NCI-H446 treated with DMSO at 0.1 percent for 48 hours (cell line): ENCODE results near the gene MED23.

Source experiments
- DNase-seq: peaks from one replicate; lab custom pipeline; 2025; lab: John Stamatoyannopoulos, UW

The MED23 gene

DNA sequence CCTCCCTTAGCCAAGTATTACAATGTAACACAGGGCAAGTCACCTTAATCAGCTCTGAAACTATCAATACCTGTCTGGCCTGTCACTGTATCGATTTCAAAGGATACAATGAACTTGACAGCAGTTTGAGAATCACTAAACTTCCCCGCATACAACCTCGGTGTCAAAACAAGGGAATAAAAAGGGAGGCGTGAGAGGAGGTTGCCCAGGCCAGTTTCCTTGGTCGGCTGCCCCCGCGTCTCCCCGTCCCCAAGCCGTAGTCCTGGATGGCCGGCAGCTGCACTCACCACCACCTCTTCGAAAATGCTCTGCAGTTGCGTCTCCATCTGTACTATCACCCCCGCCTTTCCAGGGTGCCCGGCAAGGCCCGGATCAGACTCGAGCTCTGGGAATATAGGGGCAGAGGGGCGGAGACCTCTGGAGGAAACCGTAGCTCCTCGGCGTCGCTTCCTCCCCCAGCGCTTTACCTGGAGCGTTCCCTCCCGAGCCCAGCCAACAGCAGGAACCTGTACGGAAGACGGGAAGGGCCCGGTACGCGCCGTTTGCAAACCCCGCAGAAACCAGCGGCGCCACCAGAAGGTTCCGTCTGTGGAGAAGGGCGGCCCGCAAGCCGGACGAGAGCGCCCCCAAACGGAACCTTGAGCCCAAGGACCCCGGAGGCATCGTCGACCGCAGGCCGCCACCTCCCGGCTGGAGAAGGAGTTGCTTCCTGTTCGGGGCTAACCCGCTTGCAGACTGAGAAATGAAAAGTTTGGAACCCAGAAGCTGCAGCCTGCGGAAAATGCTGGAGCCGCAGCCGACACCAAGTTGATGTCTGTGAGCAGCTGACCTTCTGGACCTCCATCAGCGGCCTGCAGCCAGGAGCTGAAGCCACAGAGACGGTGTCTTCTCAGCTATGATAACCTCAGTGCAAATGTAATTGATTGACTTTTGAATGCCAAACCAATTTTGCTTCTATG is at the start of gene MED23:
Gene MED23, minus strand, starts transcription at position 519 of the 959 bp plus-strand sequence. Its CDS starts 193 bp downstream, at position 326.
- peak; percentile 76 for DNase-seq

- no peak for DNase-seq
Measured at GRCh38 chr6:131673184-131673583, 45.1 kb upstream of the MED23 start.

DNA sequence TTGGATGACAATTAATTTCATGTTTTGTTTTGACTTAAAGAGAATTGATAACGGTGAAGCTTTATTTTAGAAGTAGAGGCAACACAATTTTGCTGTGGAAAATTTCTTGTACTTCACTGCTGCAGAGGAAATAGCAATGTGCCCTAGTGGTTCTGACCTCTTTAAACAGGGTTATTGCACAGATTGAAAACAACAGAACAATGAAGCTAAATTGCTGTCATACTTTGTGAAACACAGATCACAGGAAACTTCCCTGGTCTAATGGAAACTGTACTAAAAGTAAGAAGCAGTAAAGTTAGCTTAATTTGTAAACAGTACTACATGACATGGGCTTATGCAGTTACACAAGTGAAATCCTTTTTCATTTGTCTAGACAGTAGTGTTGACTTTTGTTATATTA is 41.8 kb upstream of the MED23 start:
- DNase-seq: no peak

DNA sequence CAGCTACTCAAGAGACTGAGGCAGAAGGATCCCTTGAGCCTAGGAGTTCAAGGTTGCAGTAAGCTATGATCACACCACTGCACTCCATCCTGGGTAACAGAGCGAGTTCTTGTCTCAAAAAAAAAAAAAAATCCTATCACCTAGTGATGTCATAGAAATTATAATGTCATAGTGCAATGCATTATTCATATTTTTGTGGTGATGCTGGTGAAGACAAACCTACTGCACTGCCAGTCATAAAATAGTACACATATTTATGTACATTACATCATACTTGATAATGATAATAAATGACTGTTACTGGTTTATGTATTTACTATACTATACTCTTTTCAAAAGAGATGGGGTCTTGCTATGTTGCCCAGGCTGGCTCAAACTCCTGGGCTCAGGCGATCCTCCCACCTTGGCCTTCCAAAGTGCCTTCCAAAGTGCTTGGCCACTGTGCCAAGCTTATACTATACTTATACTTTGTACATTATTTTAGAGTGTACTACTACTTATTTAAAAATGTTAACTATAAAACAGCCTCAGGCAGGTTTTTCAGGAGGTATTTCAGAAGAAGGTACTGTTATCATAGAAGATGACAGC is 35.6 kb upstream of the MED23 start:
- no peak for DNase-seq

GRCh38 chr6:131660195-131660594 is 32.2 kb upstream of the MED23 start:
- DNase-seq: no peak

DNA sequence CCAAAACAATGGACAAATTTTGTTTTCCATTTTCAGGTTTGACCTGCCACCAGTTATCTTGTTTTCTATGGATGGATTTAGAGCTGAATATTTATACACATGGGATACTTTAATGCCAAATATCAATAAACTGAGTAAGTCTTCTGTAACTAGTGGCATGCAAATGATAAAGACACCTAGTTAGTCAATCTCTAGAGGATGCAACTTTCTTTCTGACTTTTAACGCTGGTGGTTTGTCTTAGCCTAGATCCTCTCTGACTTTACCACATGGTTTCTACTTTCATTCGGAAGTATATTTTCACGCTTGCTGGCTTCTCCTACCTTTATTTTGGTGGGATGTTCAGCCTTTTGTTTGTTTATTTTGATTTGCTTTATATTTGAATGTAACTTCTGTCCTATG is 30.2 kb upstream of the MED23 start:
- DNase-seq: no peak

DNA sequence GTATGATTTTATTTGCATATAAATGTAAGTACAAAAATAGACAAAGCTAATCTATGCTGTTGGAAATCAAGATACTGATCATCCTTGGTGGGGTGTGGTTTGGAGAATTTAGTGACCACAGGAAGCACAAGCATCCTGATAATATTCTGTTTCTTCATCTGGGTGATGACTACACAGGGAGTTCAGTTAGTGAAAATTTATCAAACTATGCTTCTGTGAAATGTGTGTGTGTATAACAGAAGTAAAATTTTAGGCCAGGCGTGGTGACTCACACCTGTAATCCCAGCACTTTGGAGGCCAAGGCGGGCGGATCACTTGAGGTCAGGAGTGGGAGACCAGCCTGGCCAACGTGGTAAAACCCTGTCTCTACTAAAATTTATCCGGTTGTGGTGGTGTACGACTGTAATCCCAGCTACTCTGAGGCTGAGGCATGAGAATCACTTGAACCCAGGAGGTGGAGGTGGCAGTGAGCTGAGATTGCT is 29.6 kb upstream of the MED23 start:
- no peak for DNase-seq

GRCh38 chr6:131657222-131657621 is 29.2 kb upstream of the MED23 start:
- no peak for DNase-seq

GRCh38 chr6:131656667-131657066 is 28.6 kb upstream of the MED23 start:
- DNase-seq: no peak

DNA sequence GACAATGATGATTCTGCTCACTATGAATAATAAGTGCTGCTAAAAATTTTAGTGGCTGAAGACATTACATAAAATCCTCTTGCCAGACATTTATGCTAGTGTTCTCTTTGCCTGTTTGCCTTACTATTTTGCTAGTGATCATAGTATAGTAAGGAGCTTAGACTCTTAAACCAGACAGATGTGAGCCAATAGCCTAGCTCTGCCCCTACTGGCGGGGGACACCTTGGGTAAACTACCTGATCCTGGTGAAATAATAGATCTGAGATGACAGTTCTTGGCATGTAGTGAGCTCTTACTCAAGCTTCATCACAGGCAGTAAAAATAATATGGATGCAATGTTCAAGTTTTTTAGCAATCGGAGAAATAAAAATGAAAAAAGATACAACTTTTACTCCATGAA is 27.9 kb upstream of the MED23 start:
- DNase-seq: no peak

- DNase-seq: no peak
Measured at GRCh38 chr6:131655387-131655786, 27.3 kb upstream of the MED23 start.

GRCh38 chr6:131654326-131654725 is 26.3 kb upstream of the MED23 start:
- DNase-seq: no peak

DNA sequence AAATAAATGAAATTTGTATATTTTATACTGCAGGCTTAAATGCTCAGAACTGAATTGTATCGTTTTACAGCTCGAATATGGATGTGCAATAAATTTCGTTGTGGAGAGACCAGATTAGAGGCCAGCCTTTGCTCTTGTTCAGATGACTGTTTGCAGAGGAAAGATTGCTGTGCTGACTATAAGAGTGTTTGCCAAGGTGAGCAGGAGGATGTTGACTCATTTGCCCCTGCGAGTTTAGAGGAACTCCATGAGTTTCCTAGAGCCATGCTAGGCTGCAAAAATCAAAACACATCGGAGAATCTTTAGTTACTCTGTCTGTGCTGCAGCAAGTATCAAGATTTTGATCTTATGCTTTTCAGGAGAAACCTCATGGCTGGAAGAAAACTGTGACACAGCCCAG is 24.4 kb upstream of the MED23 start:
- DNase-seq: no peak

DNA sequence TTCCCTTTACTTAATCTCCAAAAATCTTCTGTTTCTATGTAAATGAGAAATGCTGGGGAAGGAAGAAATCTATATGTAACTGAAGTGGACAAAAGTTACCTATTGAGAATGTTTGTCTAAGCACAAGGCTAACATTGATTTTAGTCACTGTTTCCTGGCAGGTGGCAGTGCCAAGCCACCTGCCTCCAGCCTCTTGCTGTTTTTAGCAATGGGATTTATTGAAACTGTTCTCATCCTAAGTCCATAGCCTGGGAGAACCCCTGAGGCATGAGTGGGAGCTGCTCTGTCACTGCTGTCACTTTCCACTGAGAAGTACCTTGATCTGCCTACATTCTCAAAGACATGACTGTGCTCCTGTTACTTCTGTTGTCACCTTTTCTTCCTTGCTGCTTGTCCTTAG is 23.7 kb upstream of the MED23 start:
- DNase-seq: no peak

DNA sequence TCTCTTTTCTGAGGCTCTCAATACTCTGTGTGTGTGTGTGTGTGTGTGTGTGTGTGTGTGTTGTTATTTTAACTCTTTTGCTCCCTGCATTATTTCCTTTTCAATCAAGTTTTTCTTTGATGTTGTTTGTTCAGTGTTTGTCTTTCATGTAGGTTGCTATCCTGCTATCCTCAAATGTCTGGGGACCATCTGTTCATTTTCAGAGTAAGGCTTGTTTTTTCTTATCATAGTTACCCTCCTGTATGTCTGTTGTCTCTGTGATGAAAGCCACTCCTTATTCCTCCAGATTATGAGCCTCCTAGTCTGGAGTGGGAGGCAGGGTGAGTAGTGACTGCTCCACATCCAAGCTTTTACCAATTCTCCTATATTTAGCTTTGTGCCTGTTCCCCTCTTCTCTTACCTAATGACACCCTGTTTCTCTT is 18.2 kb upstream of the MED23 start:
- no peak for DNase-seq

- no peak for DNase-seq
Measured at GRCh38 chr6:131645846-131646245, 17.8 kb upstream of the MED23 start.

DNA sequence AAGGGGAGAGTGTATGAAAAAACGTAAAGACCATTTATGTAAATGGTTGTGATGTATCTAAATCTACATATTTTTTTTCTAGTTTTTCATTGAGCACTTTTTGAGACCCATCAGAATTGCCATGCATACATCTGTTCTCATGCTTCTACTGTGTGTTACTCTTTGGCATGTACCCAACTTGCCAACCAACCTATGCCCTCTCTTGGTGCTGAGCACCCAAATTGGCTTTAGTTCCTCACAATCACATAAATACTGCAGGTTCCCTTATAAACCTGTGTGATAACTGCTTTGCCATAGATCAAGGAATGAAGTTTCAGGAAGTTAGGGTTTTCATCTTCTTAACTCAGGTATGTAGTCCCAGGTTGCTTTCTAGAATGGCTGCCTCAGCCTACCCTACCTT is 16.9 kb upstream of the MED23 start:
- no peak for DNase-seq

DNA sequence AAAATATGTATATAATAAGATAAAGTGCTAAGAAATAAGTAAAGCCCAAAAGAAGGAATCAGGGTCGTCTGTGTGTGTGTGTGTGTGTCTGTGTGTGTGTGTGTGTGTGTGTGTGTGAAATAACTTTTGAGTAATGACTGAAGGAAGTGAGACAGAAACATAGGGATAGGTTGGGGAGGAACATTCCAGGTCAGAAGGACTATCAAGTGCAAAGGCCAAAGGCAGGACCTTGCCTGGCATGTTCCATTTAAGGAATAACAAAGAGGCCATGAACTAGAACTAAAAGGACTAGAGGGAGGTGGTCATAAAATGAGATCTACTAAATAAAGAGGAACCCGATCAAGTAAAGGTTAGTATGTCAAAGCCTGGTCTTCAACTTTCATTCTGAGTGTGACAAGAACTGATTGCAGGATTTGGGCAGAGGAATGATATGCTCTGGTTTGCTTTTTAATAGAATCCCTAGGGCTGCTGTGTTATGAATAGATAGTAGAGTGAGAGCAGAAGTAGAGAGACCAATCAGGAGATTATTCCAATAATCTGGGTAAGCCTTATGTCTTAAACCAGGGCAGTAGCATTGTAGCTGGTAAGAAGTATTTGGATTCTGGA is 15.9 kb upstream of the MED23 start:
- DNase-seq: no peak

GRCh38 chr6:131642987-131643611 is 15.1 kb upstream of the MED23 start:
- DNase-seq: peak; percentile 37

- no peak for DNase-seq
Measured at GRCh38 chr6:131642565-131642964, 14.5 kb upstream of the MED23 start.

GRCh38 chr6:131641554-131641953 is 13.5 kb upstream of the MED23 start:
- DNase-seq: no peak

- DNase-seq: no peak
Measured at GRCh38 chr6:131640576-131640975, 12.5 kb upstream of the MED23 start.
